Endothelial cell of umbilical vein (primary cell): Measurements from ENCODE around the gene MYADM. TPM values are rescaled to one million over a fixed set of nuclear protein-coding genes. Genes with fewer than 3 reads are reported as not detected.

Experiments
- BruUV-seq: library from RNA; stranded (reverse); fragments of 400-500 nt; replicated peaks from 2 replicates; lab custom pipeline; 2021; lab: Mats Ljungman, UMichigan
- CTCF ChIA-PET: fragments of 300-600, 350-600 bp; sonication (Branson Sonifier 250); formaldehyde crosslinking; loops from one replicate; lab custom pipeline; 2021; ENCODE audit warnings: antibody characterized with exemption, inconsistent platforms; lab: Charles Lee
- POLR2A ChIA-PET: fragments of 300-600, 350-600 bp; sonication (Branson Sonifier 250); formaldehyde crosslinking; loops from one replicate; lab custom pipeline; 2021; ENCODE audit warnings: antibody characterized with exemption, inconsistent platforms; lab: Charles Lee
- DNase-seq: peaks from one replicate; pipeline ENCODE4 v3.0.0-alpha.2; 2011; ENCODE audit warnings: low read depth, low spot score
- FAIRE-seq: peaks from 2 replicates; lab custom pipeline; 2011; peaks lifted over from hg19 to GRCh38; lab: Jason Lieb, UNC
- H2AFZ ChIP-seq: 2 replicates; pipeline ENCODE4 v1.6.0; 2012; ENCODE audit warnings: low read depth, low read length, control low read depth, inconsistent platforms
- H3K27ac ChIP-seq: 2 replicates; pipeline ENCODE4 v1.5.1; 2011; ENCODE audit warnings: low read depth, mild to moderate bottlenecking, control low read depth, low read length, moderate library complexity; ENCODE audit not compliant: insufficient read depth
- H3K27me3 ChIP-seq, 2 experiments: 2 replicates each; pipeline versions ENCODE4 v1.6.0 to v1.6.1; 2011; ENCODE audit warnings: low read length in 2 of 2, mixed read lengths in 1 of 2; ENCODE audit not compliant: control insufficient read depth in 2 of 2, insufficient read depth in 2 of 2
- H3K36me3 ChIP-seq, 2 experiments: 2 replicates in 1 of 2; 3 replicates in 1 of 2; pipeline ENCODE4 v1.5.1; 2011; ENCODE audit warnings: low read length in 2 of 2, mild to moderate bottlenecking in 1 of 2, moderate library complexity in 1 of 2; ENCODE audit not compliant: control insufficient read depth in 2 of 2, insufficient read depth in 2 of 2; ENCODE audit errors: extremely low read depth in 1 of 2
- H3K4me1 ChIP-seq: 3 replicates; pipeline ENCODE4 v1.5.1; 2011; ENCODE audit warnings: mild to moderate bottlenecking, low read length; ENCODE audit not compliant: control insufficient read depth, insufficient read depth; ENCODE audit errors: extremely low read depth
- H3K4me2 ChIP-seq: 2 replicates; pipeline ENCODE4 v1.6.1; 2011; ENCODE audit warnings: low read length, control low read depth, mixed read lengths; ENCODE audit not compliant: insufficient read depth
- H3K4me3 ChIP-seq, 3 experiments: fragments of 200-600 bp in 1 of 3; sonication (generic), shearing (Covaris generic) in 1 of 3; replicated peaks in 1 of 3; 2 replicates each; pipeline ENCODE4 v1.5.1; 2011 to 2016; ENCODE audit warnings: control low read depth in 3 of 3, low read length in 3 of 3, mild to moderate bottlenecking in 2 of 3, inconsistent platforms in 1 of 3, low read depth in 1 of 3, moderate library complexity in 1 of 3; ENCODE audit not compliant: insufficient read depth in 1 of 3
- H3K79me2 ChIP-seq: 2 replicates; pipeline ENCODE4 v1.6.0; 2012; ENCODE audit warnings: low read length, inconsistent platforms; ENCODE audit not compliant: control insufficient read depth, insufficient read depth
- H3K9ac ChIP-seq: replicated peaks from 2 replicates; pipeline ENCODE3; 2011; ENCODE audit warnings: low read length, control low read depth; ENCODE audit not compliant: insufficient read depth; ENCODE audit errors: extremely low read depth
- H3K9me1 ChIP-seq: replicated peaks from 3 replicates; pipeline ENCODE4 v1.6.0; 2011; ENCODE audit warnings: mild to moderate bottlenecking, low read length; ENCODE audit not compliant: control insufficient read depth, insufficient read depth; ENCODE audit errors: extremely low read depth
- H3K9me3 ChIP-seq: replicated peaks from 2 replicates; pipeline ENCODE4 v1.5.1; 2012; ENCODE audit warnings: low read length, inconsistent platforms; ENCODE audit not compliant: control insufficient read depth, insufficient read depth
- H4K20me1 ChIP-seq: replicated peaks from 2 replicates; pipeline ENCODE3; 2011; ENCODE audit warnings: mild to moderate bottlenecking, low read length; ENCODE audit not compliant: control insufficient read depth, insufficient read depth; ENCODE audit errors: extremely low read depth
- CTCF ChIP-seq, 2 donors: IDR thresholded peaks; 1 replicate in 1 of 2; 2 replicates in 1 of 2; pipeline ENCODE4 v1.5.1; 2011; ENCODE audit warnings: low read length in 2 of 2, mild to moderate bottlenecking in 2 of 2, moderate library complexity in 2 of 2, control low read depth in 1 of 2, inconsistent platforms in 1 of 2, low read depth in 1 of 2; ENCODE audit not compliant: insufficient read depth in 1 of 2; ENCODE audit errors: extremely low read depth in 1 of 2
- EZH2 ChIP-seq: IDR thresholded peaks from 2 replicates; pipeline ENCODE4 v1.6.1; 2012; ENCODE audit warnings: borderline replicate concordance, low read depth, mild to moderate bottlenecking, moderate library complexity, low read length, inconsistent platforms; ENCODE audit not compliant: severe bottlenecking
- FOS ChIP-seq: IDR thresholded peaks from 2 replicates; pipeline ENCODE4 v1.6.1; 2011; ENCODE audit warnings: mild to moderate bottlenecking, low read length, moderate library complexity, borderline replicate concordance; ENCODE audit not compliant: insufficient read depth
- GATA2 ChIP-seq: IDR thresholded peaks from 2 replicates; pipeline ENCODE4 v1.7.0; 2011; ENCODE audit warnings: low read depth, mild to moderate bottlenecking, moderate library complexity, mixed read lengths, low read length; ENCODE audit not compliant: insufficient read length, insufficient read depth
- JUN ChIP-seq: IDR thresholded peaks from 2 replicates; pipeline ENCODE4 v1.6.1; 2011; ENCODE audit warnings: borderline replicate concordance, low read depth; ENCODE audit not compliant: insufficient read length, insufficient read depth
- MYC ChIP-seq: IDR thresholded peaks from one replicate; pipeline ENCODE4 v1.6.1; 2011; ENCODE audit warnings: mild to moderate bottlenecking, low read depth, low read length
- POLR2A ChIP-seq: IDR thresholded peaks from 2 replicates; pipeline ENCODE4 v1.6.1; 2012; ENCODE audit warnings: low read depth, mild to moderate bottlenecking, control low read depth, low read length
- POLR2AphosphoS5 ChIP-seq: IDR thresholded peaks from 2 replicates; pipeline ENCODE4 v1.6.1; 2012; ENCODE audit warnings: low read depth, mild to moderate bottlenecking, control low read depth, low read length, moderate library complexity; ENCODE audit not compliant: insufficient read depth
- dilution Hi-C: fragments of 300-500 bp; cut with MboI; formaldehyde crosslinking; loops from one replicate; pipeline ENCODE4 v1.15.0; 2019; ENCODE audit warnings: low sequenced_read_pairs; ENCODE audit not compliant: extremely low pct_ligation_motif_present
- intact Hi-C: fragments of 100-400 bp; cut with micrococcal nuclease; formaldehyde crosslinking; loops from one replicate; pipeline ENCODE4 v1.10.0; 2022
- polyA plus RNA-seq, 4 experiments: library from polyadenylated mRNA; depleted of rRNA in 3 of 4; stranded (reverse) in 3 of 4; unstranded in 1 of 4; fragments of >200 nt; gene quantifications; 2 replicates each; pipeline versions ENCODE4 v1.2.1 to v1.2.3, GENCODE V29; 2011 to 2012; ENCODE audit warnings: missing spikeins in 1 of 4
- total RNA-seq: library from RNA; stranded (reverse); gene quantifications from 2 replicates; pipeline ENCODE4 v1.2.3, GENCODE V29; 2021
- TF ChIP-seq, protein P1 (sequence below): IDR thresholded peaks from 2 replicates; pipeline ENCODE4 v1.6.1; 2011; ENCODE audit not compliant: insufficient read depth, insufficient read length

The MYADM gene
- total and polyA plus RNA-seq, 2 donors (not counting 3 experiments of a cell fraction or from before 2014, with no cell fraction given) = 100 to 133 TPM

GRCh38 chr19:53907690-53908089 is 40.0 kb downstream of the MYADM start:
- Histone ChIP-seq H3K9me1 (no peaks in the 10 kb centered on the region), H3K9ac (no peak overlapping the region), H3K79me2 (no peaks in the 10 kb centered on the region), H3K4me3 (no peak overlapping the region), H3K4me1 (peaks cover 6% of the 10 kb centered on the region), H3K27me3 (peaks cover 31 to 35% of the 10 kb centered on the region in 2 experiments), H3K9me3 (no peaks in the 10 kb centered on the region), H3K4me2 (no peak overlapping the region), H3K27ac (no peak overlapping the region), H3K36me3 (no peaks in the 10 kb centered on the region), H2AFZ (peak overlapping the region; percentile 16), H4K20me1 (no peaks in the 10 kb centered on the region)
- intact Hi-C loops = loop anchor here (1.0 to 5.0 kb wide), 5 partner anchors 65 to 190 kb away; no protein-coding TSS in a partner anchor
- TF ChIP-seq EZH2 (no peak), CTCF (IDR thresholded peaks at IDR 0.05; ENCODE audit: extremely low read depth in 1 of 2, insufficient read depth in 1 of 2, low read depth in 1 of 2, low read length in 2 of 2) (no peak), GATA2 (no peak), MYC (no peak), FOS (no peak), POLR2A (no peak), JUN (no peak), POLR2AphosphoS5 (no peak)
- TF ChIP-seq, protein P1, sequence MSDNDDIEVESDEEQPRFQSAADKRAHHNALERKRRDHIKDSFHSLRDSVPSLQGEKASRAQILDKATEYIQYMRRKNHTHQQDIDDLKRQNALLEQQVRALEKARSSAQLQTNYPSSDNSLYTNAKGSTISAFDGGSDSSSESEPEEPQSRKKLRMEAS = no peak
- FAIRE-seq (no peak), DNase-seq (no peak)
- BruUV-seq = no TSS peak
- ChIA-PET CTCF (interaction anchor here (0.6 to 2.8 kb wide), 6 partner anchors 10 to 122 kb away, joined by 3 to 31 read pairs (median 4); partner anchors contain the start of gene PRKCG), POLR2A (no interaction called here)
- dilution Hi-C loops = no loop called here
